ENCODE measurements around the gene DNAH11.

DNA sequence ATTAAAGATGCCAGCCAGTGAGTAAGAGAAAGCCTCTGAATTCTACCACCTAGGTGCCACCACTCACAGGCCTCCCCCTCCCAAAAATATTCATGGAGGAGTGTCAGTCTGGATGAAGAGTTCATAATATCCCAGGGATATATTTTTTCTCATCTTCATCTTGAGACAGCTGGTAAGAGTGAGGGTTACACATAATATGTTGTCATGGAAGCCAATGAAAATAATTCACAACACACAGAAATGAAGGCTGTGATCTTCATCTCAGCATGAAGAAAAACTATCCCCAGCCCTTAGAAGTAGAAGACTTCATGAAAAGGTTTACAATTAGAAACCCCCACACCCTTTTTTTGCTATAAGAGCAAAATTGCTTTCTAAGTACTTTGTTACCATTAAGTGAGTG, 175.6 kb downstream of the DNAH11 start:
- TF ChIP-seq CTCF (conservative IDR thresholded peaks at IDR 0.05; ENCODE audit: low read depth, low read length) (no peak), EZH2 (IDR thresholded peaks at IDR 0.05; ENCODE audit: borderline replicate concordance, low read depth, low read length, poor library complexity, severe bottlenecking) (no peak)
